ENCODE measurements around the gene SORCS2. TPM values are rescaled to one million over a fixed set of nuclear protein-coding genes. Genes with fewer than 3 reads are reported as not detected.

The SORCS2 gene
- total RNA-seq, 4 donors from 2014 or later: 1.1 to 2.5 (median 2.0) TPM

DNA sequence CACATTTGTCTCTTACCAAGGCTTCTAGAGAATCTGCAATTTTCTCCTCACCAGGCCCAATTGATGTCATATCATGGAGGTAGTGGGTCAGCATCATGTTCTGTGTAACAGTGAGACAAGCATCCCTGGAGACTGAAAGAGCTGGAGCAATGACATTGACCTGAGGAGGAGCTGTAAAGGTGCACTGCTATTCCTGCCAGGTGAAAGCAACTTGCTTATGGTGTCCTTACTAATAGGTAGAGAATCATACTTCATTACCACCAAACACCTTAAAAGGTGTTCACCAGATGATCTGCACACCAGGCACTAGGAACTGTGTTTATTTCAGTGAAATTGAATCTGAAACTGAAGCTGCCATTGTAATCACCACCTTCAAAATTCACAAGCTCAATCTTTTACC is 558.6 kb downstream of the SORCS2 start:
- no peaks in the 10 kb centered on the region for H3K36me3 ChIP-seq
- no peak overlapping the region for H3K4me3 ChIP-seq
- peaks cover 0 to 61% (median 0%) of the 10 kb centered on the region in 4 donors for H3K27me3 ChIP-seq
- DNase-seq: no peak
- no peak overlapping the region for H3K27ac ChIP-seq
- no peak for TF ChIP-seq POLR2A (IDR thresholded peaks at IDR 0.05)
- TF ChIP-seq, protein P1, sequence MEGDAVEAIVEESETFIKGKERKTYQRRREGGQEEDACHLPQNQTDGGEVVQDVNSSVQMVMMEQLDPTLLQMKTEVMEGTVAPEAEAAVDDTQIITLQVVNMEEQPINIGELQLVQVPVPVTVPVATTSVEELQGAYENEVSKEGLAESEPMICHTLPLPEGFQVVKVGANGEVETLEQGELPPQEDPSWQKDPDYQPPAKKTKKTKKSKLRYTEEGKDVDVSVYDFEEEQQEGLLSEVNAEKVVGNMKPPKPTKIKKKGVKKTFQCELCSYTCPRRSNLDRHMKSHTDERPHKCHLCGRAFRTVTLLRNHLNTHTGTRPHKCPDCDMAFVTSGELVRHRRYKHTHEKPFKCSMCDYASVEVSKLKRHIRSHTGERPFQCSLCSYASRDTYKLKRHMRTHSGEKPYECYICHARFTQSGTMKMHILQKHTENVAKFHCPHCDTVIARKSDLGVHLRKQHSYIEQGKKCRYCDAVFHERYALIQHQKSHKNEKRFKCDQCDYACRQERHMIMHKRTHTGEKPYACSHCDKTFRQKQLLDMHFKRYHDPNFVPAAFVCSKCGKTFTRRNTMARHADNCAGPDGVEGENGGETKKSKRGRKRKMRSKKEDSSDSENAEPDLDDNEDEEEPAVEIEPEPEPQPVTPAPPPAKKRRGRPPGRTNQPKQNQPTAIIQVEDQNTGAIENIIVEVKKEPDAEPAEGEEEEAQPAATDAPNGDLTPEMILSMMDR (IDR thresholded peaks at IDR 0.05): no peak
- H3K9me3 ChIP-seq: no peaks in the 10 kb centered on the region
- intact Hi-C loops (cut with DNase I): no loop called here
- H3K4me1 ChIP-seq: peaks cover 0 to 30% (median 9%) of the 10 kb centered on the region in 3 donors

GRCh38 chr4:7752649-7753048 is 560.3 kb downstream of the SORCS2 start:
- Histone ChIP-seq H3K27ac (no peak overlapping the region), H3K9me3 (no peaks in the 10 kb centered on the region), H3K4me1 (peaks cover 0 to 38% (median 9%) of the 10 kb centered on the region in 3 donors), H3K27me3 (peaks cover 0 to 44% (median 0%) of the 10 kb centered on the region in 4 donors), H3K4me3 (no peak overlapping the region), H3K36me3 (no peaks in the 10 kb centered on the region)
- intact Hi-C loops (cut with DNase I): no loop called here
- no peak for DNase-seq
- WGBS, 2 donors: 69 to 87% methylated on average over 5 of the region's 6 CpGs
- no peak for TF ChIP-seq POLR2A (IDR thresholded peaks at IDR 0.05)
- TF ChIP-seq, protein P1 (IDR thresholded peaks at IDR 0.05): no peak

DNA sequence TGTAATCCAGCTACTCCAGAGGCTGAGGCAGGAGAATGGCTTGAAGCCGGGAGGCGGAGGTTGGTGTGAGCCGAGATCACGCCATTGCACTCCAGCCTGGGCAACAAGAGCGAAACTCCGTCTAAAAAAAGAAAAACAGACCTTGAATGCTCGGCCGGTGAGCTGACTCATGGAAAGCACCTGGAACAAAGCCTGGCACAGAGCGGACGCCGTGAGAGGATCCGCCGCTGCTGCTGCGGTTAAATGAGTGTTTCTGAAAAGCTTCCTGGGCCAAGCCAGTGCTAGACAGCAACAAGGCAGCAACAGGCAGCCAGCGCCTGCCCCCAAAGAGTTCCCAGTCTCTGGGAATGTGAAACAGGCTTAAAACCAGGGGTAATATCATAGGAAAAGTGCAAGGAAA is 560.9 kb downstream of the SORCS2 start:
- 22 to 45% methylated on average over 13 to 15 of the region's 15 CpGs for WGBS, 2 donors
- intact Hi-C loops (cut with DNase I): no loop called here
- no peak overlapping the region for H3K4me3 ChIP-seq
- H3K9me3 ChIP-seq: no peaks in the 10 kb centered on the region
- TF ChIP-seq POLR2A (IDR thresholded peaks at IDR 0.05): no peak
- TF ChIP-seq, protein P1 (IDR thresholded peaks at IDR 0.05): no peak
- no peaks in the 10 kb centered on the region for H3K36me3 ChIP-seq
- H3K27ac ChIP-seq: no peak overlapping the region
- H3K27me3 ChIP-seq: peaks cover 0 to 38% (median 0%) of the 10 kb centered on the region in 4 donors
- DNase-seq: no peak
- H3K4me1 ChIP-seq: peaks cover 0 to 44% (median 9%) of the 10 kb centered on the region in 3 donors

- Histone ChIP-seq H3K4me1 (peaks cover 0 to 49% (median 9%) of the 10 kb centered on the region in 3 donors), H3K27me3 (peaks cover 0 to 30% (median 0%) of the 10 kb centered on the region in 4 donors), H3K9me3 (no peaks in the 10 kb centered on the region), H3K4me3 (no peak overlapping the region), H3K27ac (no peak overlapping the region), H3K36me3 (no peaks in the 10 kb centered on the region)
- intact Hi-C loops (cut with DNase I): no loop called here
- 73 to 79% methylated on average over 11 to 15 of the region's 15 CpGs for WGBS, 2 donors
- TF ChIP-seq, protein P1 (IDR thresholded peaks at IDR 0.05): no peak
- TF ChIP-seq POLR2A (IDR thresholded peaks at IDR 0.05): no peak
- DNase-seq: no peak
Measured at GRCh38 chr4:7753931-7754465, 561.7 kb downstream of the SORCS2 start.

GRCh38 chr4:7754565-7755262 is 562.4 kb downstream of the SORCS2 start:
- Histone ChIP-seq H3K9me3 (no peaks in the 10 kb centered on the region), H3K36me3 (peaks cover 0 to 2% (median 0%) of the 10 kb centered on the region in 3 donors), H3K4me1 (peaks cover 0 to 46% (median 6%) of the 10 kb centered on the region in 3 donors), H3K27ac (no peak overlapping the region), H3K27me3 (peaks cover 0 to 30% (median 0%) of the 10 kb centered on the region in 4 donors), H3K4me3 (no peak overlapping the region)
- DNase-seq: no peak
- TF ChIP-seq, protein P1 (IDR thresholded peaks at IDR 0.05): no peak
- no peak for TF ChIP-seq POLR2A (IDR thresholded peaks at IDR 0.05)
- intact Hi-C loops (cut with DNase I): no loop called here
- 82 to 91% methylated on average over 11 to 20 of the region's 21 CpGs for WGBS, 2 donors

All from esophagus squamous epithelium (tissue), 5 donors.